GM12875 (cell line): Measurements from ENCODE around the gene LARGE2.

Experiments used
- H3K4me3 ChIP-seq: one replicate; pipeline ENCODE4 v1.5.1; 2011; ENCODE audit warnings: low read depth, low read length, control low read depth
- CTCF ChIP-seq: IDR thresholded peaks from 2 replicates; pipeline ENCODE4 v1.5.1; 2011; ENCODE audit warnings: low read depth, mild to moderate bottlenecking, control low read depth, inconsistent platforms, low read length, moderate library complexity, borderline replicate concordance; ENCODE audit not compliant: insufficient read depth

LARGE2 gene

DNA sequence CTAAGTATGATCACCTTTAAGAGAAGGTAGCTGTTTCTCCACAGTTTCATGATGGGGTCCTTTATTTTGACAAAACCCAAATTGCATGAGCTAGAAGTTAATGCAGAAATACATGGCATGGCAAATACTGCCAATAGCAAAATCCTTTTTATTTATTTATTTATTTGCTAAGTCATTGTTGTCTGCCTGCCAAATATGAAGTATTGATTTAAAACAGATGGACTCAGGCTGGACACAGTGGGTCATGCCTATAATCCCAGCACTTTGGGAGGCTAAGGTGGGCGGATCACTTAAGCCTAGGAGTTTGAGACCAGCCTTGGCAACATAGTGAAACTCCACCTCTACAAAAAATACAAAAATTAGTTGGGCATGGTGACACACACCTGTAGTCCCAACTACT lies 52.4 kb downstream of the LARGE2 start:
- TF ChIP-seq CTCF = no peak
- H3K4me3 ChIP-seq = no peak overlapping the region
